ENCODE measurements around the gene FGFR2.
"Not testable (repeated sequence)": the region's sequence is repeated elsewhere in the genome, so short reads cannot be mapped to it uniquely, and the experiment has no call there.

FGFR2 gene

DNA sequence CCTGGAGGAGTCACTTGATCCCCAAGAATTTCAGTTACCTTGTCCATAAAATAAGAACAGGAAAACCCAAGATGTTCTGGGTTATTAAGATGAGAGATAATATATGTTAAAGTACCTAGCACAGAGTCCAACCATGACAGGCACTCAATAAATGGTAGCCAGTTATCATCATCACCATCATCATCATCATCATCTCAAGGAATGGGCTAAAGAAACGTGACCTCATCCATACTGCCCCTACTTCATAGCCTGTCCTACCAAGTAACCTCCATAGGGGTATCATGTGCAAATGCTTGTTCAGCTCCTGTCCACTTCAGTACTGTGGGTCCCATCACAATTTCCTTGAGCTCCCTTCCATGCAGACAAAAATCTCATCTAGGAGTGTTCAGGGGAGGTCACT, 14.4 kb downstream of the FGFR2 start:
- no peak for DNase-seq

DNA sequence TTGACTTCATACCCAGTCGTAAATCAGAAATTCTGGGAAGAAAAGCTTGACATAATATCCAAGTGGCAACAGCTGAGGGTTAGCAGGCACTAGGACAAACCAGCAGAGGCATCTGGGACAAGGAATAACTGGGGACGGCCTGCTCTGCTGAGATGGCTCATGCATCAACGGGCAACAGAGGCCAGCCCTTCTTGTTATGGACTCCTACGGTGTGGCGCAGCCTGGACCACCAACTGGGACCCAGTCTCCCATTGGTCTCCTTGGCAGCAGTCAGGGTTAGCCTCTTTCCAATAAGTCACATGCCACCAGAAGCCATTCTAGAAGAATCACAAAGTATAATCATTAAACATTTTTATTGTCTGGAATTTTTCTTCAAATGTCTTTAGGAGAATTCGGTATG, 15.0 kb downstream of the FGFR2 start:
- DNase-seq: no peak

DNA sequence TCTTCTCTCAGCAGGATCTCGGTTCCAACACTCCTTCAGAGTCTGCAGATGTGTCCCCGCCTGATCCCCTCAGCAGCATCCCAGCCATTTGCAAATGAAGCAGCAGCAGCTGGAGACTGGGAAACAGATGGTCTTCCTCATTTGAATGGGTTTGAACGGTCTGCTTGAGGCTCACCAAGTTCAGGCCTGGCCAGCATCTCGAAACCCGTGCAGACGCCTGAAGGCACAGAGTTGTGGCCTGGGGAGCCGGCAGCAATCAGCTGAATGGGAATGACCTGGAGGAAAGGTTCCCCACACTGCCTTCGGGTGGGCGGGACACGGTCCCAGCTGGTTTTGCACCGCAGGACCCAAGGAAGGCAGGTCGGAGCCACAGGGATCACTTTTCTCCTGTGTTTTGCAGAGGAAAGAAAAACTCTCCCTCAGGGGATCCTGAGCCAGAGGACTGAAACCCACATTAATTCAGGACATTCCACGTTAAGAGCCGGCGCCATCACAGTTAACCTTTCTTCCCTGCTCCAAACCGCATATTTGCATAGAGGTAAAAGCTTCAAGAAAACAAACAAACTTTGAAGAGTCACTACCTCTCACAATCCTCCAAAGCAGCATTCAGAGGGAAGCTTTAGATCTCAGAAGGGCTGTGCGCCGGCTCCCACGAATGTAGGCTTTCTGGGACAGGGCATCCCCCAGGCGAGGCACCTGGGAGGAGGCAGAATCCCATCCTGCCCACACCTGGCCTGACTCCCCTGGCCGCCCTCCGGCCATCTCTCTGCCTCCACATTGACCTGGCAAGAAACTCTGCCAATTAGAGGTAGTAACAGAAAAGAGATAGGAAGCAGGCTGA, 17.7 kb downstream of the FGFR2 start:
- DNase-seq: no peak

DNA sequence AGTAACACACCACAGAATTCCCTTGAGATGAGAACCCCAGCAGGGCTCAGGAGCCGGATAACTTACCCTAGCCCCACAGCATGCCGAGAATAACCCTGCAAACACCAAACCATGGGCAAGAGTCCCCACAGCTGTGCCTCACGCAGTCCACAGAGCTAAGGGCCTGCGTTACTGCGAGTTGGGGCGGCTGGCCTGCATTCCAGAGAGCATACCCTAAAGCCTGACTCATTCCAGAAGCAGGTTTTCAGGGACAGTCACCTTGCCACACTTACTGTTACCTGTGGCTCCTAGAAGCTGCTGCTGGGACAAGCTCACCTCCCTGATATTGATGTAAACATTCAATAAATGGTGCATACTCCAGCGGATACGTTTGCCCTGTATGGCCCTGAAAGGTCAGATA, 18.6 kb downstream of the FGFR2 start:
- DNase-seq: no peak

DNA sequence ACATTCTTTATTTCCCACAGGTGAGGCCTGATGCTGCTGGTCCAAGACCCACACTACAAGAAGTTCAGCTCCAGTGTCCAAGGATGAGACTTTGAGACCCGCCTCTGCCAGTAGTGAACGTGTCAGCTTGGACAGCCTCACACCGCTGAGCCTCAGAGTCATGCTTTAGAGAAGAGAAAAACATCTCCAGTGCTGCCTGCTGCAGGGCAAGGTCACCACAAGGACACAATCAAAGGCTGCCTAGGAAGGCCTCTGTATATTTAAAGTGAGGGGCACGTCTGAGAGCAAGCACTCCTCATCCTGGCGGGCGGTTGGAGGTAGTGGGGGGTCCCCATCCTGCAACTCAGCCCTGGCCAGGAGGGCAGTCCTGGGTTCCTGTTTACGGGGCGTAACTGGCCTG, 19.3 kb downstream of the FGFR2 start:
- DNase-seq: no peak

DNA sequence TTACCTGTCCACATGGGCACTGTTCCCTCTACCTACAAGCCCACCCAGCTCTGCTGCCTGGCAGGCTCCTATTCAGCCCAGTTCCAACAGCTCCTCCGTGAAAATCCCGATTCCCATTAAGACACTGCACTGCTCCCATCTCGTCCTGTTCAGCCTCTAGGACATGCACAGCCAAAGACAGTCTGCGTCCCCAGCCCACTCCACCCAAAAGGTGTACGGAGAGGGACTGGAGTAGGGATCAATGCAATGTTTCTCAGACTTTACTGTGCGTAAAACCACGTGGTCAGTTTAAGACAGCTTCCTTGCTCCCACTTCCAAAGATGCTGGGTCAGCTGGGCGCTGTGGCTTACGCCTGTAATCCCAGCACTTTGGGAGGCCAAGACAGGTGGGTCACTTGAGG, 19.9 kb downstream of the FGFR2 start:
- no peak for DNase-seq

DNA sequence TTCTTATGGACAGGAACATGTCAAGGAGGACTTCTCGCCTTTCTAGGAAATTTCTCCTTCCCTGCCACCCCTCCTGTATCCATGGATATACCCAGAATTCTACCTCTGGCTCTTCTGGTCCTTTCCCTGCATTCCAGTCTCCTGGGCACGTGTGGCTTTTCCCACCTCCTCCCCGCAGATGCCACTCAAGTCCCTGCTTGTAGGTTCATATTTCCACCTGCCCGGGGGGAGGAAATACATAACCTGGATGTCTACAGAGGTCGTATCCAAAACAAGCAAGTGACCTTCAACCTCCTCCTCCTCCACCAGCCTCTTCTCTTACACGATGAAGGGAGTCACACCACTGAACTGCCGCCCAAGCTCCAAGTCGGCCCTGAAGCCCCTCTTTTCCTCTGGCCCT, 20.7 kb downstream of the FGFR2 start:
- no peak for DNase-seq

DNA sequence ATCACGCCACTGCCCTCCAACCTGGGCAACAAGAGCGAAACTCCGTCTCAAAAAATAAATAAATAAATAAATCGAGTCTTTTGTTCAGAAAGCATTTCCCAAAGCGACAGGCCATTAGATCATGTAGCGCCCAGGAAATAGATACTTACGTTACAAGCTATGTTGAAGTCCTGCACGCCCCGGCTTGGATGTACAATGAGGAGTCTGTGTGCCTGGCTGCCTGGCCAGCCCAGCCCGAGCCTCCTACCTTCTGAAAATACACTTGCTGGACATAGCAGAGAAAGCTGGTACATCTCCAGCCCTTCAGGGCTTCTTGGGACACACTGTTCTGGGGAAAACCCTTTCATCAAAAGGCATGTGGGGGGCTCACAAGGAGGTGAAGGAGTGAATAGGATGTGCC, 22.1 kb downstream of the FGFR2 start:
- DNase-seq: no peak

DNA sequence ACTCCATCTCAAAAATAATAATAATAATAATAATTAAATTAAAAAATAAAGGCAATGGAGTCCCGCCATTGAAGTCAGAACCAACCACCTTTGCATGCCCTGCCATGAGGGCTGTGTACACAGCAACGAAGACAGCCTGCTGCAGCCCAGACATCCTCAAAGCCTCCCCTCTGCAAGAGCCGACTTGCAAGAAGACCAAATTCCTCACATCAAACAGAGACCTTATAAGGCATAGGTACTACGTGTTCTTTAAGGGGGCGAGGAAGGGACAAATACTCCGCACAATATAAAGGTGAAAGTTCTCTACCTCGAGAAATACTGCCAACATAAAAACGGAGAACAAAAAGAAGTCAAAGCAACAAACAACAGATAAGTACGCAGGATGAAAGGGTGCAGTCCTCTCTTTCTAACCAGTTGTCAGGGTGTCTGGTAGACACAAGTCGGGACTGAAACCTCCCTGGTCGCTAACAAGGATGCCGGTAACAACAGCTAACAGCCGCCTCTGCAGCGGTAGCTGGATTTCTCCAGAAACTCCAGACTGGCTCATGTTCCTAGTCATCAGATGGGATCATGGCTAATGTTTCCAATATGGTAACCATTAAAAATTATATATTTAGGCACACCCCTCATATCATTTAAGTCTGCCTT, 23.6 kb downstream of the FGFR2 start:
- DNase-seq: no peak

DNA sequence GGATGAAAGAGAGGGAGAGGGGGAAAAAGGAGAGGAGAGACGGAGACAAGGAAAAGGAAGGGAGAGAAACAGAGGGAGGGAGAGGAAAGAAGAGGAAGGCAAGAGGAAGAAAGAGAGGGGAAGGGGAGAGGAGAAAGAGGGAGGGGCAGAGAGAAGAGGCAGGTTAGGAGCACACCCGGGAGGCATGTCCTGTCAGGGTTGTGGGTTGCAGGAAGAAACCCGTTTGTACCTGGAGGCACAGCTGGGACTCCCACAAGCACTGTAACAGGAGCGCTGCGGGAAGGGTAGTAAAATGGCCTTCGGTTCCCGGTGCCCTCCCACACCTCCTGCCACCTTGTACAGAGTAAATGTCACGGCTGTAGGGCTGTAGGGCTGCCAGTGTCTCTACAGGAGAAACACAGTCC, 24.7 kb downstream of the FGFR2 start:
- no peak for DNase-seq

DNA sequence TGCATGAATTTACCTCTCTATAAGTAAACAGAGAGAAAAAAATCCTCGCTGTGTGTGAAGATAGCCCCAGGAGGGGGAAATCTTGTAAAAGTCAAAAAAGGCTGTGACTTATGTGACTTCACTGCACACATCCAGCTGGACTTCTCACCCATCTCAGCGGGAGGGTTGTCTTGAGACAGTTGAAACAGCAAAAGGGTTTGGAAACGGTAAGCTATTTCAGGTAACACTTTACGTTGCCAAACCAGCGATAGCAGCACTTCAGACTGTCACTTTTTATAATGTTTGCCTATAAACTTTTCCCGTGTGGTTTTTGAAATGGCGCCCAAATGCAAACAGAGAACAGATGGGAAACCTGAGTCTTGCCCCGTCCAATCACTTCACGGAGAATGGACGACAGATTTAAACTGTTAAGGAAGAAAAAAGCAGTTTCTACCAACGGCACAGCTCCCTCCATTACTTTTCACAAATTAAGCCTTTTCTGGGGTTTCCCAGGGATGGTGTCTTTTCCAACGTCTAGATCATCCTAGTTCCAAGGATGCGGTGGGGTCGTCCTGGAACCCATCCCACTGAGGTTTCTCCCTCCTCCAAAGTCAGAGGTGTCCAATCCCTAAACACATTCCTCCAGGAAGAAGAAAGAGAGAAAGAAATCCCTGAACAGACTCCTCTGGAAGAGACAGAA, 25.2 kb downstream of the FGFR2 start:
- no peak for DNase-seq

DNA sequence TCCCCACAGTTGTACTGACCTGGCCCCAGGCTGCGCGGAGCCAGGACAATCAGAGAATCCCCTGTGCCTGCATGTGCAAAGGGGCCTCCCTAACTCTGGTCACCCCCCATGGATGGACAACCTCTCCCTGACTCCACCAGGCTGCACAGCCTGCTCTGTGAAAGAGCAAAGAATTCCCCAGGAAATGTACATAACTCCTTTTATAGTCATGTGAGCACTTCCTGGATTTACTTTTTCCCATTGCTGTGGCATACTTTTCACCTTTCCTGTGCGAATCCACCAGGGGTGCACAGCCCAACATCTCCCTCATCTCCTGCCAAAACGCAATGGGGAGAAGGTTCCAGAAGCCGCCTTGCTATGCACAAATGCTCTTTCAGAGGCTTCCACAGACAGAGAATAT, 27.9 kb downstream of the FGFR2 start:
- no peak for DNase-seq

DNA sequence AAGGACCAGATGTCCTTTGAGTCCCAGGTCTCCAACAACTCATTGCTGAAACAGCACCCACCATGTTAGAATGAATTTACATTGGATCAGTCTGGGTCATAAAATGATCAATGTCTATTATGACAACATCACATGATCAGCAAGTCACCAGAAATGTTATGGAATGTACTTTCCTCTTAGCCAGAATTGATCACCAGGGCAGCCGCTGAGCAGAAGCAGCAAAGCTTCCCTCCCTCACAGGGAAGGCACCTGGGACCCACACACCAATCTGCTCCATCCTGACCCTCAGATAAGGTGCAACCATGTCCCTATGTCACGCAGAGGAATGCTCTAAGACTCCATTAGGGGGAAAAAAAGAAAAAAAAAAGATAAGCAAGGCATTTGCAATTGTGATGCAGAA, 30.0 kb downstream of the FGFR2 start:
- DNase-seq: no peak

DNA sequence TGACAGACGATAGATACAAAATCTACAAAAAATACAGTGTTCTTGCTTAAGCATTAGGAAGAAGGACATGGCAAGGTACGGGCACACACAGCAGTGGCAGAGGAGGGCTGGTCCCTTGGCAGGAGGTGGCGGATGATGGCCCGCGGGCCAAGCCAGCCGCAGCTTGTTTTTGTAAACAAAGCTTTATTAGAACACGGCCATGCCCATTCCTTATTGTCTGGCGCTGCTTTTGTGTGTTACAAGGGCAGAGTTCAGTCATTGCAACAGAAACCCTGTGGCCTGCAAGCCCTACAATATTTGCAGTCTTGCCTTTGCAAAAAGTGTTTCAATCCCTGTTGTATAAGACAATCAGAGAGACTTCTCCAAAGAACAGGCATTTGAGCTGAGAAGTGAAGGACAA, 30.7 kb downstream of the FGFR2 start:
- DNase-seq: no peak

DNA sequence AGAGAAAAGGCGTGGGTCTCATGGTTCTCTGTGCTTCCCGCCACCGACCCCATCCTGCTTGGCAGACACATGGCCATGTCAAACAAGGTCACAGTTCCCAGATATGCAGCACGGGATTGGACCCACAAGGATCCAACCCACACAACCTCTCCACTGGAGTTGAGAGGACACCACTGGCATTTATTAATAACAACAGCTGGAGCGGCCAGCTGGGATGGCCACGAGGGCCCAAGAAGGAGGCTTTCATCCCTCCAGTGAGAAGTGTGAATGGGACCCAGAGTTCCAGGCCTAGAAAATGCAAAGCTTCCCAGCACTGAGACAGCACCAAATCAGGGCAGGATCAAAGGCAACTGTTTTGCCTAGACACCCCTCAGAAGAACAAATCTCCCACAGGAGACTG, 31.5 kb downstream of the FGFR2 start:
- DNase-seq: no peak

DNA sequence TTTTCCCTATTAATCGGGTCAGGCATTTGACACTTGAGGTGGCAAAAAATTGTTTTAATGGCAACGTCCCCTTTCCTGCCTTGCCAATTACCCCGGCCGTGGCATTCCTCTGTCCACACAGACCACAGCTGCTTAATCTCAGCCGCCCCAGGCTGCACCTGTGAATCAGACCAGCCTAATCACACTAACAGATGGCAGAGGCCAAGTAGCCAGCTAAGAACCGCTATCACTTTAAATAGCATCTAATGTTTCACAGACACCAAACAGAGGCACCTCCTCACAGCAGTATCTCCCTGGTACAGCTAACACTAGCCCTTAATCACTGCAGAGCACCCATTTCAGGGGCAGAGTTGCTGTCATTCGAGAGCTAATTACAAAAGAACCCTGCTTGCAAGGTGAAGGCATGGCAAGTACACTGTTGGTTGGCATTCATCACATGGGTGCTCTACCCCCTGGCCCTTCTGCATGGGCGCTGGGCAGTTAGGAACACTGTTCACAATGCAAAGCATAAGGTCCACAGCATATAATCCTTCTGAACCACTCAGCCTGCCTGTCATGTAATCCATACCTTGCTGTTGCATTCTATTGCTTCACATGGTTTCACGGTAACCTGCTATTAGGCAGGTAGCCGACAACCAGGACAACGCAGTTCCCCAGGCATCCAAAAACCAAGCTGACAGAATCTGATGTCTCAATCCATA, 38.8 kb downstream of the FGFR2 start:
- DNase-seq: no peak

DNA sequence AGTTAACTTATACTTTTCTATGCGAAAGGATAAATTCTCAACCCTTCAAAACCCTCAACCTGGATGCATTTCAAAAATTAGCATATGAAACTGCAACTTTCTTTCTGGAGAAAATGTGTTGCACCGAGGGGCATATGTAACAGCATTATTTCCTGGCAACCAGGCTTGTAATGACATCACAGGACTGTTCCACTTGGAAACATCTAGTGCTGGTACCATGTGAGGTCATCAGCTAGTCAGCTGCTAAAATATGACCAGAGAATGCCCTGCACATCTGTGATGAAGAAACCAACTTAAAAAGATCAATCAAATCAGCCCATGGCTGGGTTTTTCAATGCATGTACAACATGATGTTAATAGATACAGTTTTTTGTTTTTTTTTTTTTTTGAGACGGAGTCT, 40.0 kb downstream of the FGFR2 start:
- DNase-seq: no peak

DNA sequence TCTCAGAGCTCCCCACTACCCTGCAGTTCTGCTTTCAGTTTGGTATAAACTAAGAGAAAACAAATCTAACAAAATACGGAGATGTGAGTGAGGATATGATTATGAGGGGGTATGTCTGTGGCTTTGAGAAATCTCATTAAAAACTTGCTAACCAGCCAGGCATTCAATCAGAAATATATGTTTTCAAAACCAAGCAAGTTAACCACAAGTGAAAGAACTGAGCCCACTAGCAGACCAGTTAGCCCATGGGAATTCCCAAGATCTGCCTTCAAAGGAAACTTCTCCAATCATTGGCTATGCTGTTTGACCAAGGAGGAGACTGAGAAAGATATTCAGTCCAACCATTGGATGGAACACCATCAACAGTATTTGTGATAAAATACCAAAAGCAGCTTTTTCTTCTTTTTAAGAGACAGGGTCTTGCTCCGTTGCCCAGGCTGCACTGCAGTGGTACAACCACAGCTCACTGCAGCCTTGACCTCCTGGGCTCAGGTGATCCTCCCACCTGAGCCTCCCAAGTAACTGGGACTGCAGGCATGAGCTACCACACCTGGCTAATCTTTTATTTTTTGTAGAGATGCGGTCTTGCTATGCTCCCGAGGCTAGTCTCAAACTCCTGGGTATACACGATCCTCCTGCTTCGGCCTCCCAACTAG, 41.2 kb downstream of the FGFR2 start:
- no peak for DNase-seq

DNA sequence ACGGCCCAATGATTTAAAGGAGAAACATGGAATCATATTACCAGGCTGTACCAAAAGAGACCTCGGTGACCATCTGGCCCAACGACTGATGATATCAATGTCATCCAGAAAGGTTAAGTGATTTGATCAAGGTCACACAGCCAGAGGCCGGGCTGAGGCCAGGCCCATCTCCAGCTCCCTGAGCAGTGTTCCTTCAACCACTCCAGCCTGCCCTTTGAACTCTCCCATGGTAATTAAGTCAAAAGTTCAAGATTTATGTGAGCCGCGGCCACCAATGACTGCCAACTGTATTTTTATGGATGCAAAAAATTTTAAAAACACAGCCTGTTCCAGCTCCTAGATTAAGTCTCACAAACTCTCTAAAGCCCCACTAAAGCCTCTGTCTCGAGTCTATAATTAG, 41.8 kb downstream of the FGFR2 start:
- no peak for DNase-seq

DNA sequence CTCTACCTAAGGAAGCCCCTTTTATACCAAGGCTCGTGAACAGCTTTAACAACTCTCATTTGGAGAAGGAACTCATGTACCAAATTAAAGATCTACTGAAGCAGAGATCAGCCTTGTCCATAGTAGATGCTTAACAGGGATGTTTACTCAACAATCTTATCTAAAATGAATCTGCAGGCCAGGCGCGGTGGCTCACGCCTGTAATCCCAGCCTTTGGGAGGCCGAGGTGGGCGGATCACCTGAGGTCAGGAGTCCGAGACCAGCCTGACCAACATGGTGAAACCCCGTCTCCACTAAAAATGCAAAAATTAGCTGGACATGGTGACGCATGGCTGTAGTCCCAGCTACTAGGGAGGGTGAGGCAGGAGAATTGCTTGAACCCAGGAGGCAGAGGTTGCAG, 43.3 kb downstream of the FGFR2 start:
- DNase-seq: not testable (repeated sequence)

DNA sequence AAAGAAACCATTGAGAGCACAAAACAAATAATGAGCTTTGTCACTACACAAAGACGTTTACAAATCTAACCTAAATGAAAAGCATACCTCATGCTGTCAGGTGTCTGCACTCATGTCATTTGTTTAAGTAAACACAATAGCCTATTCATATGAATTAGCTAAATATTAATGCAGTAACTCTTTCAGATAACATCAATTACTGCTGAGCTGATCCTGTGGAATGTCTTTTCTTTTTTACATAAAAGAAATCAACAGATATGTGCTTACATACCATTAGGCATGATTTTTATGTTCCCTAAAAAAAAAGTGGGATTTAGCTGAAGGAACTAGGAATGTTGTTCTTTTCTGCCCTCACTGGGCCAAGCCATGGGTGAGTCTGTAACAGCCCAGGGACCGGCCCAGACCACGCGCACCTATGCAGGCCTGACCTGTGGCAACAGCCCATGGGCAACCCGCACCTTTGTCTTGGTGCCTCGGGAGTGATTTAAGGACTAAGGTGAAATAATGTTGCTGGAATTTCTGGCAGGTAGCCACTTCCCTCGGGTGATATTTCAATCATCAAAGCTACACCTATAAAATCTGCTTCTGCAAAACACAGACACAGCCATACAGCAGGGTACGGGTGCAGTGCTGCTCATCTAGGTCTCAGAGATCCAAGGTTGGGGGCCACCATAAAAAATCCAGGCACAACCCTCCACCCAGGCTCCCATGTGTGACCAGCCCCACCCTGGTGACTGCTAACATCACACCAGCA, 44.6 kb downstream of the FGFR2 start:
- DNase-seq: no peak

DNA sequence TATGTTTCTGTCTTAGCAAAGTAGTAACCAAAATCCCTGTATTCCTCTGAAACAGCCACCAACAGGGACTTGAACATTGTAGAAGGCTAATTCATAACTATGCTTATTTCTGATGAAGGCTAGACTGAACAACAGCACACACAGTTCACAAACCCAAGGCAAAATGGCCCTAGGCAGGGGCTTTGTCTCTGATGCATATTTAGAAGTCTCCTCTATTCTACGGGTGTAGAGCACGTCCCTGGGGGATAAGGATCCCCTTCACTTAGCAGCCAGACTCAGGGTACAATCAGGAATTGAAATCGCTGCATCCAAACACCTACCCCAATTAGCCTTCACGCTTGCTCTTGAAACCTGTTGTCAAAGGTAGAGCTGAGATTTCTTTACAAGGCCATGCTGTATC, 45.5 kb downstream of the FGFR2 start:
- DNase-seq: no peak

Data from 8988T (cell line).